SK-N-SH treated with all-trans-retinoic acid at 6 μM for 48 hours (cell line): ENCODE data around the gene PPP2R1A.

Source experiments
- ATAC-seq: fragments of 200-7000 bp; cut with Tn5 transposase; 3 replicates; pipeline ENCODE4 v1.9.1; 2020; ENCODE audit warnings: mild to moderate bottlenecking, moderate library complexity
- ARNTL ChIP-seq: fragments of 450-650 bp; formaldehyde crosslinking; IDR thresholded peaks from 2 replicates; pipeline ENCODE4 v1.5.0; 2020; ENCODE audit warnings: low read depth, mild to moderate bottlenecking, moderate library complexity, borderline replicate concordance
- BACH2 ChIP-seq: fragments of 250-450 bp; sonication (Bioruptor Pico); IDR thresholded peaks from 2 replicates; pipeline ENCODE4 v1.9.0; 2021; ENCODE audit warnings: mild to moderate bottlenecking, borderline replicate concordance
- CSDC2 ChIP-seq: fragments of 250-450 bp; sonication (Bioruptor Pico); IDR thresholded peaks from 2 replicates; pipeline ENCODE4 v1.5.0; 2020; ENCODE audit warnings: mild to moderate bottlenecking, moderate library complexity
- ESRRG ChIP-seq: fragments of 250-450 bp; sonication (Bioruptor Pico); IDR thresholded peaks from 2 replicates; pipeline ENCODE4 v1.6.1; 2021; ENCODE audit warnings: mild to moderate bottlenecking
- OSR1 ChIP-seq: fragments of 250-450 bp; sonication (Bioruptor Pico); IDR thresholded peaks from 2 replicates; pipeline ENCODE4 v1.8.0; 2022; ENCODE audit warnings: moderate library complexity, mild to moderate bottlenecking, inconsistent platforms
- PATZ1 ChIP-seq: fragments of 250-450 bp; sonication (Bioruptor Pico); IDR thresholded peaks from 2 replicates; pipeline ENCODE4 v1.8.0; 2020; ENCODE audit warnings: mild to moderate bottlenecking, moderate library complexity, borderline replicate concordance
- RARB ChIP-seq: fragments of 250-450 bp; sonication (Bioruptor Pico); IDR thresholded peaks from 2 replicates; pipeline ENCODE4 v1.8.0; 2021; ENCODE audit warnings: mild to moderate bottlenecking, moderate library complexity
- SNAI2 ChIP-seq: fragments of 250-450 bp; sonication (Bioruptor Pico); IDR thresholded peaks from 2 replicates; pipeline ENCODE4 v1.5.0; 2020; ENCODE audit warnings: mild to moderate bottlenecking, moderate library complexity
- TOX ChIP-seq: fragments of 250-450 bp; sonication (Bioruptor Pico); IDR thresholded peaks from 2 replicates; pipeline ENCODE4 v1.8.0; 2021; ENCODE audit warnings: mild to moderate bottlenecking, moderate library complexity, borderline replicate concordance
- ZFP3 ChIP-seq: fragments of 250-450 bp; sonication (Bioruptor Pico); IDR thresholded peaks from 2 replicates; pipeline ENCODE4 v1.5.0; 2020; ENCODE audit warnings: mild to moderate bottlenecking, moderate library complexity
- ZFP30 ChIP-seq: fragments of 450-650 bp; formaldehyde crosslinking; IDR thresholded peaks from 2 replicates; pipeline ENCODE4 v1.5.0; 2022; ENCODE audit warnings: mild to moderate bottlenecking, moderate library complexity
- ZNF565 ChIP-seq: fragments of 450-650 bp; formaldehyde crosslinking; conservative IDR thresholded peaks from 2 replicates; pipeline ENCODE4 v1.5.0; 2020; ENCODE audit warnings: low read depth, mild to moderate bottlenecking, moderate library complexity
- ZNF70 ChIP-seq: fragments of 450-650 bp; formaldehyde crosslinking; IDR thresholded peaks from 2 replicates; pipeline ENCODE4 v1.5.0; 2020; ENCODE audit warnings: mild to moderate bottlenecking, moderate library complexity
- TF ChIP-seq, protein P1 (sequence below): fragments of 250-450 bp; sonication (Bioruptor Pico); IDR thresholded peaks from 2 replicates; pipeline ENCODE4 v1.8.0; 2021; ENCODE audit warnings: low read depth, mild to moderate bottlenecking, moderate library complexity, borderline replicate concordance
- TF ChIP-seq, protein P2 (sequence below): fragments of 250-450 bp; sonication (Bioruptor Pico); IDR thresholded peaks from 2 replicates; pipeline ENCODE4 v1.5.1; 2020; ENCODE audit warnings: low read depth, mild to moderate bottlenecking, moderate library complexity
- TF ChIP-seq, protein P3 (sequence below): fragments of 250-450 bp; sonication (Bioruptor Pico); IDR thresholded peaks from 2 replicates; pipeline ENCODE4 v1.5.0; 2020; ENCODE audit warnings: mild to moderate bottlenecking, moderate library complexity

PPP2R1A gene

DNA sequence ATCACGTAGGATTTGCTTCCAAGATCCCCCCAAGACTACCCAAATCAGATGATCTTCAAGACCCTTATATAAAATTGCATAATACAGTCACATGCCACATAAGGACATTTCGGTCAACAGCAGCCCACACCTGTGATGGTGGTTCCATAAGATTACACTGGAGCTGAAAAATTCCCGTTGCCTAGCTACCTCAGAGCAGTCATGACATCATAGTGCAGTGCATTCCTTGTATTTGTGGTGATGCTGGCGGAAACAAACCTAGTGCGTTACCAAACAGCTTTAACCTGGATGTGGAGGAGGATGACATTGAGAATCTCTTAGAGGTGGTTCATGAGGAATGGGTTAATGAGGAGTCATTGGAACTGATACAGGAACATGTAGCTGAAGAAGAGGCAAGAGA lies 84.3 kb downstream of the PPP2R1A start:
- TF ChIP-seq ZFP30 (no peak), SNAI2 (CRISPR knock-in tag) (no peak), TOX (no peak), ZNF70 (CRISPR knock-in tag) (no peak), PATZ1 (CRISPR knock-in tag) (no peak), ESRRG (CRISPR knock-in tag) (no peak), ARNTL (no peak), BACH2 (no peak), CSDC2 (CRISPR knock-in tag) (no peak), OSR1 (CRISPR knock-in tag) (no peak), RARB (no peak), ZFP3 (CRISPR knock-in tag) (no peak), ZNF565 (CRISPR knock-in tag) (no peak)
- TF ChIP-seq, protein P1, sequence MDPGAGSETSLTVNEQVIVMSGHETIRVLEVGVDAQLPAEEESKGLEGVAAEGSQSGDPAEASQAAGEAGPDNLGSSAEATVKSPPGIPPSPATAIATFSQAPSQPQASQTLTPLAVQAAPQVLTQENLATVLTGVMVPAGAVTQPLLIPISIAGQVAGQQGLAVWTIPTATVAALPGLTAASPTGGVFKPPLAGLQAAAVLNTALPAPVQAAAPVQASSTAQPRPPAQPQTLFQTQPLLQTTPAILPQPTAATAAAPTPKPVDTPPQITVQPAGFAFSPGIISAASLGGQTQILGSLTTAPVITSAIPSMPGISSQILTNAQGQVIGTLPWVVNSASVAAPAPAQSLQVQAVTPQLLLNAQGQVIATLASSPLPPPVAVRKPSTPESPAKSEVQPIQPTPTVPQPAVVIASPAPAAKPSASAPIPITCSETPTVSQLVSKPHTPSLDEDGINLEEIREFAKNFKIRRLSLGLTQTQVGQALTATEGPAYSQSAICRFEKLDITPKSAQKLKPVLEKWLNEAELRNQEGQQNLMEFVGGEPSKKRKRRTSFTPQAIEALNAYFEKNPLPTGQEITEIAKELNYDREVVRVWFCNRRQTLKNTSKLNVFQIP (CRISPR knock-in tag) = no peak
- TF ChIP-seq, protein P2, sequence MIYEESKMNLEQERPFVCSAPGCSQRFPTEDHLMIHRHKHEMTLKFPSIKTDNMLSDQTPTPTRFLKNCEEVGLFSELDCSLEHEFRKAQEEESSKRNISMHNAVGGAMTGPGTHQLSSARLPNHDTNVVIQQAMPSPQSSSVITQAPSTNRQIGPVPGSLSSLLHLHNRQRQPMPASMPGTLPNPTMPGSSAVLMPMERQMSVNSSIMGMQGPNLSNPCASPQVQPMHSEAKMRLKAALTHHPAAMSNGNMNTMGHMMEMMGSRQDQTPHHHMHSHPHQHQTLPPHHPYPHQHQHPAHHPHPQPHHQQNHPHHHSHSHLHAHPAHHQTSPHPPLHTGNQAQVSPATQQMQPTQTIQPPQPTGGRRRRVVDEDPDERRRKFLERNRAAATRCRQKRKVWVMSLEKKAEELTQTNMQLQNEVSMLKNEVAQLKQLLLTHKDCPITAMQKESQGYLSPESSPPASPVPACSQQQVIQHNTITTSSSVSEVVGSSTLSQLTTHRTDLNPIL = no peak
- ATAC-seq = no peak

DNA sequence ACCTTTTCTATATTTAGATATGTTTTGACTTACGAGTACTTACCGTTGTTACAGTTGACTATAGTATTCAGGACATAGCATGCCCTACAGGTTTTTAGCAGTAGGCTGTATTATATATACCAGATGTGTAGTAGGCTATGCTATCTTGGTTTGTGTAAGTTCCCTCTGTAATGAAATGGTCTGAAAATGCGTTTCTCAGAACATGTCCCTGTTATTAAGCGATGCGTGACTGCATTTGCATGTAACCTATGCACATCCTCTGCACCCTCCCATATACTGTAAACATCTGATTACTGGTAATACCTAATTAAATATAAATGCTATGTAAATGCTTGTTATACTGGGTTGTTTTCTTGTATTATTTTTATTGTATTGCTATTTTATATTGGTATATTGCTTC lies 86.1 kb downstream of the PPP2R1A start:
- no peak for TF ChIP-seq RARB
- no peak for ATAC-seq

DNA sequence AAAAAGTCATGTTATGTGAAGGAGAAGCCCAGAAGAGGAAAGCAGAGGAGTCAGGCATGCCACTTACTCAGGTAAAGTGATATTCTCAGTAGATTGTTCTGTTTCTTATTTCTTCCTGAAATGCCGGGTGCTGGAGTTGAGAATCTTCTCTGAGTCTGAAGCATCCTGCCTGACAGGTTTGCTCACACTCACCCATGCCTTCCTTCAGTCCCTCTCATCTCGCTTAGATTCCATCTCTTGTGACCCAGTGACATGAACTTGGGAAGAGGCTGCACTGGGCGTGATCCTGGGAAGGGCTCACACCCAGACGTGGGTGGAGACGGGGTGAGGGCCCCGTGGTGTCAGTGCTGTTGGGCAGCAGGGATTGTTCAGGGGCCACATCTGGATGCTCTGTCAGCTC lies 87.6 kb downstream of the PPP2R1A start:
- no peak for TF ChIP-seq PATZ1 (CRISPR knock-in tag)
- TF ChIP-seq ARNTL = no peak
- TF ChIP-seq CSDC2 (CRISPR knock-in tag) = no peak
- TF ChIP-seq, protein P3, sequence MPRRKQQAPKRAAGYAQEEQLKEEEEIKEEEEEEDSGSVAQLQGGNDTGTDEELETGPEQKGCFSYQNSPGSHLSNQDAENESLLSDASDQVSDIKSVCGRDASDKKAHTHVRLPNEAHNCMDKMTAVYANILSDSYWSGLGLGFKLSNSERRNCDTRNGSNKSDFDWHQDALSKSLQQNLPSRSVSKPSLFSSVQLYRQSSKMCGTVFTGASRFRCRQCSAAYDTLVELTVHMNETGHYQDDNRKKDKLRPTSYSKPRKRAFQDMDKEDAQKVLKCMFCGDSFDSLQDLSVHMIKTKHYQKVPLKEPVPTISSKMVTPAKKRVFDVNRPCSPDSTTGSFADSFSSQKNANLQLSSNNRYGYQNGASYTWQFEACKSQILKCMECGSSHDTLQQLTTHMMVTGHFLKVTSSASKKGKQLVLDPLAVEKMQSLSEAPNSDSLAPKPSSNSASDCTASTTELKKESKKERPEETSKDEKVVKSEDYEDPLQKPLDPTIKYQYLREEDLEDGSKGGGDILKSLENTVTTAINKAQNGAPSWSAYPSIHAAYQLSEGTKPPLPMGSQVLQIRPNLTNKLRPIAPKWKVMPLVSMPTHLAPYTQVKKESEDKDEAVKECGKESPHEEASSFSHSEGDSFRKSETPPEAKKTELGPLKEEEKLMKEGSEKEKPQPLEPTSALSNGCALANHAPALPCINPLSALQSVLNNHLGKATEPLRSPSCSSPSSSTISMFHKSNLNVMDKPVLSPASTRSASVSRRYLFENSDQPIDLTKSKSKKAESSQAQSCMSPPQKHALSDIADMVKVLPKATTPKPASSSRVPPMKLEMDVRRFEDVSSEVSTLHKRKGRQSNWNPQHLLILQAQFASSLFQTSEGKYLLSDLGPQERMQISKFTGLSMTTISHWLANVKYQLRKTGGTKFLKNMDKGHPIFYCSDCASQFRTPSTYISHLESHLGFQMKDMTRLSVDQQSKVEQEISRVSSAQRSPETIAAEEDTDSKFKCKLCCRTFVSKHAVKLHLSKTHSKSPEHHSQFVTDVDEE = no peak
- no peak for TF ChIP-seq ZFP30
- TF ChIP-seq, protein P2 = no peak
- no peak for ATAC-seq
